Prostate gland (tissue), 2 donors: Measurements from ENCODE around the gene RARB. TPM values are rescaled to one million over a fixed set of nuclear protein-coding genes. Genes with fewer than 3 reads are reported as not detected.

Experiments
- DNase-seq: peaks from one replicate; pipeline ENCODE4 v3.0.0-alpha.2; 2019; ENCODE audit warnings: low spot score
- H3K27ac ChIP-seq, 2 donors: fragments of 200-600 bp; sonication (generic); 2 replicates each; pipeline ENCODE4 v1.5.1; 2017 to 2019
- H3K27me3 ChIP-seq: fragments of 200-600 bp; sonication (generic); replicated peaks from 2 replicates; pipeline ENCODE4 v1.5.1; 2019; ENCODE audit not compliant: insufficient read depth
- H3K36me3 ChIP-seq, 2 donors: fragments of 200-600 bp; sonication (generic); 1 replicate in 1 of 2; 2 replicates in 1 of 2; pipeline versions ENCODE4 v1.5.1 to v1.8.1; 2017 to 2019
- H3K4me1 ChIP-seq: fragments of 200-600 bp; sonication (generic); replicated peaks from 2 replicates; pipeline ENCODE4 v1.5.1; 2019
- H3K4me3 ChIP-seq, 2 donors: fragments of 200-600 bp; sonication (generic); 2 replicates each; pipeline ENCODE4 v1.5.1; 2017 to 2019
- H3K9me3 ChIP-seq: fragments of 200-600 bp; sonication (generic); 2 replicates; pipeline ENCODE4 v1.5.1; 2017
- CTCF ChIP-seq, 4 experiments: fragments of 200-600 bp in 2 of 4; fragments of 450-650 bp in 2 of 4; sonication (generic) in 2 of 4; IDR thresholded peaks; 1 replicate in 3 of 4; 2 replicates in 1 of 4; pipeline ENCODE4 v1.5.1; 2016 to 2019; ENCODE audit warnings: antibody characterized with exemption in 4 of 4, mild to moderate bottlenecking in 2 of 4, moderate library complexity in 2 of 4
- POLR2A ChIP-seq: fragments of 450-650 bp; IDR thresholded peaks from one replicate; pipeline ENCODE4 v1.6.1; 2016; ENCODE audit warnings: antibody characterized with exemption, mild to moderate bottlenecking
- POLR2AphosphoS5 ChIP-seq: sonication (generic); formaldehyde crosslinking; IDR thresholded peaks from one replicate; pipeline ENCODE4 v1.6.1; 2017; ENCODE audit warnings: antibody characterized with exemption
- WGBS: methylation state at CpG from one replicate; pipeline ENCODE4 v1.1.5; 2018; 5-methylcytosine and 5-hydroxymethylcytosine counted together
- intact Hi-C: fragments of 100-400 bp; cut with DNase I; formaldehyde crosslinking; loops from one replicate; pipeline ENCODE4 v1.14.2; 2022
- total RNA-seq, 2 donors: library from RNA; depleted of rRNA; stranded (reverse); fragments of >200 nt; gene quantifications; one replicate each; pipeline ENCODE4 v1.1.0, GENCODE V29; 2016

The RARB gene
- total RNA-seq, 2 donors from 2014 or later: 4.4 to 17.2 TPM

GRCh38 chr3:25604107-25604805 is 176.2 kb downstream of the RARB start:
- WGBS: 80% methylated on average over 5 of the region's 5 CpGs
- no peaks in the 10 kb centered on the region for H3K9me3 ChIP-seq
- no peaks in the 10 kb centered on the region for H3K36me3 ChIP-seq
- no peak overlapping the region for H3K4me3 ChIP-seq
- intact Hi-C loops: no loop called here
- no peak overlapping the region for H3K27ac ChIP-seq
- H3K27me3 ChIP-seq: no peaks in the 10 kb centered on the region
- no peaks in the 10 kb centered on the region for H3K4me1 ChIP-seq
- TF ChIP-seq CTCF (IDR thresholded peaks at IDR 0.05) (no peak), POLR2AphosphoS5 (no peak), POLR2A (no peak)
- DNase-seq: no peak

GRCh38 chr3:25610167-25610566 is 182.1 kb downstream of the RARB start:
- no peak for DNase-seq
- intact Hi-C loops: no loop called here
- no peak overlapping the region for H3K27ac ChIP-seq
- no peaks in the 10 kb centered on the region for H3K9me3 ChIP-seq
- no peak for TF ChIP-seq POLR2A
- no peak overlapping the region for H3K4me3 ChIP-seq
- WGBS: 95% methylated on average over 1 of the region's 1 CpG
- H3K27me3 ChIP-seq: no peaks in the 10 kb centered on the region
- H3K36me3 ChIP-seq: no peaks in the 10 kb centered on the region
- no peaks in the 10 kb centered on the region for H3K4me1 ChIP-seq

GRCh38 chr3:25610779-25611178 is 182.7 kb downstream of the RARB start:
- no peaks in the 10 kb centered on the region for H3K36me3 ChIP-seq

GRCh38 chr3:25611193-25611592 is 183.1 kb downstream of the RARB start:
- H3K36me3 ChIP-seq: no peaks in the 10 kb centered on the region
- WGBS: 95% methylated on average over 5 of the region's 5 CpGs

More at GRCh38 chr3:25610779-25611178, 182.7 kb downstream of the RARB start:
- no peak for DNase-seq
- H3K9me3 ChIP-seq: no peaks in the 10 kb centered on the region
- no peak for TF ChIP-seq POLR2A
- TF ChIP-seq CTCF (IDR thresholded peaks at IDR 0.05): no peak
- TF ChIP-seq POLR2AphosphoS5: no peak
- no peak overlapping the region for H3K4me3 ChIP-seq
- no peak overlapping the region for H3K27ac ChIP-seq
- H3K27me3 ChIP-seq: no peaks in the 10 kb centered on the region
- intact Hi-C loops: no loop called here
- H3K4me1 ChIP-seq: no peaks in the 10 kb centered on the region

GRCh38 chr3:25618028-25618427 is 190.0 kb downstream of the RARB start:
- H3K27me3 ChIP-seq: no peaks in the 10 kb centered on the region
- no peak for DNase-seq
- H3K4me1 ChIP-seq: no peaks in the 10 kb centered on the region
- no peaks in the 10 kb centered on the region for H3K9me3 ChIP-seq
- intact Hi-C loops: no loop called here
- no peak for TF ChIP-seq POLR2A
- TF ChIP-seq CTCF (IDR thresholded peaks at IDR 0.05): no peak
- TF ChIP-seq POLR2AphosphoS5: no peak
- H3K36me3 ChIP-seq: no peaks in the 10 kb centered on the region
- H3K27ac ChIP-seq: no peak overlapping the region
- H3K4me3 ChIP-seq: no peak overlapping the region

More at GRCh38 chr3:25611193-25611592, 183.1 kb downstream of the RARB start:
- Histone ChIP-seq H3K27ac (no peak overlapping the region), H3K4me3 (no peak overlapping the region), H3K27me3 (no peaks in the 10 kb centered on the region), H3K9me3 (no peaks in the 10 kb centered on the region), H3K4me1 (no peaks in the 10 kb centered on the region)
- no peak for DNase-seq
- TF ChIP-seq CTCF (IDR thresholded peaks at IDR 0.05): no peak
- no peak for TF ChIP-seq POLR2AphosphoS5
- intact Hi-C loops: no loop called here
